Measurements from ENCODE around the gene CIC.

CIC gene

DNA sequence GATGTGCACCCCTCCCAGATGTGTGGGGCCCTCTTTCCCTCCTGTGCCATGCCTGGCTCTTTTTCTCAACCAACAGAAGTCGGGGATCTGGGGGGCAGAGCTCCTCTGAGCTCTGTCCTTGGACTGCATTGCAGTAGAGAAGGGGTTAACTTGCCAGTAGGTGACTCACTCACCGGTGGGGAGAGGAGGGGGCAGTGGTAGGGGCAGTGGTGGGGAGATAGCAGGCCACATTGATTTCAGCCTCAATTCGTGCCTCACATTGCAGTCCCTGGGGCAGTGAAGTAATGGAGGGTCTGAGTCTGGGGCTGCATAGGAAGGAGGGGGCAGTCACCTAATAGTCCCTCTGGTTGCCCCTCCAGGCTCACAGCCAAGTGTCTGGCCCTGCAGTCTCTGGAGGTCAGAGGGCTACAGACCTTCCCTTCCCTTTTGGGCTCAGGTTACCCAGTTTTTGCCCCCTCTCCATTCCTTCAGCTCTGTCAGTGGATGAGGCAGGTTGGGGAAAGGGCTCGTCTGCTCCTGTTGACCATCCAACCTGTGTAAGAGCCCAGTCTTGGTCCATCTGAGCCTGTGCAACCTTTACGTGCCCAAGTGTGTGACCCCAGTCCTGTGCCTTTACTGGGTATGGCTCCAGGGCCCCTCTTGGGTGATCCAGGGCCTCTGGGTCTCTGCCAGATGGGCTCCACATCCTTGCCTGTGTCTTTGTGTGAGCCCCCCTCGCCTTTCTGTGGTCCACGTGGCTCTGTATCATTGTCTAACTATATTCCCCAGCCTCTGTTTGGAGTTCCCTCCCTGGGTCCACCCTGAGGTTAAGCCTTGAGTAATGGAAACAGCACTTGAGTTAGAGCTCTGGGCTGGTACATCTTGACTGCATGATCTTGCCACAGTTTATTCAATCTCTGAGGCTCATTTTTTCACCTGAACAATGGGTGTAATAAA, 13.0 kb downstream of the CIC start:
- peak overlapping the region; percentile 41 to 76 for H3K4me3 ChIP-seq (replicated peaks in 1 of 2; ENCODE audit: low read depth in 2 of 2, low read length in 2 of 2)
- no peak for TF ChIP-seq CTCF (IDR thresholded peaks at IDR 0.05; ENCODE audit: low read depth, low read length)
- peak; percentile 28 to 68 for DNase-seq (ENCODE audit: low read depth in 2 of 2)

GRCh38 chr19:42282819-42283187, 13.8 kb downstream of the CIC start:
- H3K4me3 ChIP-seq (replicated peaks in 1 of 2; ENCODE audit: low read depth in 2 of 2, low read length in 2 of 2): peak overlapping the region in 1 of 2 donors; percentile 46
- DNase-seq (ENCODE audit: low read depth in 2 of 2): no peak

DNA sequence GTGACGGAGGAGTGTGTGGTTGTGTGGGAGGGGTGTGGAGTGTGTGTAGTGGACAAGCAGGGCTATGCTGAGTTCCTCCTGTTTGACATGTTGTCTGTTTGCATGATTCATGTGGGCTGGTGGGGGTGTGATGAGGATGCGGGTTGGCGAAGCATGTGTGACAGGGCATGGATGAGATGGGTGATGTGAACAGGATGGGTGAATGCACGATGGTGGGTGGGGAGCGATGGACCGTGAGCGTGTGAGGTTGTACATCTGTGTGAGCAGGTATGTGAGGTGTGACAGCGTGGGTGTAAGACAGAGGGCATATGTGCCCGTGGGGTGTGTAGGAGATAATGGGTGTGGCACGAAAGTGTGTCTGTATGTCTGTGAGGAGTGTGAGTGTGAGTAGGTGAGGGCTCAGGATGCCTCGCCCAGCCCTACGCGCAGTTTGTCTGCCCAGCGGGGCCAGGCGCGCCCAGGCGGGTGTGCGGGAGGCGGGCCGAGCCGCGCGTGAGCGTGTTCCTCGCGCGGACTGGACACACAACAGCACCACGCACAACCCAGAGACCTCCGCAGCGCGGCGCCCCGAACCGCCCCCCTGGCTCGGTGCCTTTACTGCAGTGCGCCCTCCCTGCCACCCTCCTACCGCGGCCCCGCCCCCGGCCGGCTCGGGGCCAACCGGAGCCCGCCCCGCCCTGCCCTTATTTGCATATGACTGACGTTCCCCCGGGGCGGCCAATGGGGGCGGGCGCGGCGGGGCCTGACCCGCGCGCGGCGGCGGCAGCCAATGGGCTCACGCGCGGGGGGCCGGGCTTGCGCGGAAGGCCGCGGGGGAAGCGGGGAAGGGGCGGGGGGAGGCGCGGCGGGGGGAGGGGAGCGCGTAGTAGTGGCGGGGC, 14.4 kb downstream of the CIC start:
- H3K4me3 ChIP-seq (replicated peaks in 1 of 2; ENCODE audit: low read depth in 2 of 2, low read length in 2 of 2): peak overlapping the region in 1 of 2 donors; percentile 48
- DNase-seq (ENCODE audit: low read depth in 2 of 2): peak; percentile 90 to 97
- no peak for TF ChIP-seq CTCF (IDR thresholded peaks at IDR 0.05; ENCODE audit: low read depth, low read length)

More at GRCh38 chr19:42282819-42283187, 13.8 kb downstream of the CIC start:
- no peak for TF ChIP-seq CTCF (IDR thresholded peaks at IDR 0.05; ENCODE audit: low read depth, low read length)

DNA sequence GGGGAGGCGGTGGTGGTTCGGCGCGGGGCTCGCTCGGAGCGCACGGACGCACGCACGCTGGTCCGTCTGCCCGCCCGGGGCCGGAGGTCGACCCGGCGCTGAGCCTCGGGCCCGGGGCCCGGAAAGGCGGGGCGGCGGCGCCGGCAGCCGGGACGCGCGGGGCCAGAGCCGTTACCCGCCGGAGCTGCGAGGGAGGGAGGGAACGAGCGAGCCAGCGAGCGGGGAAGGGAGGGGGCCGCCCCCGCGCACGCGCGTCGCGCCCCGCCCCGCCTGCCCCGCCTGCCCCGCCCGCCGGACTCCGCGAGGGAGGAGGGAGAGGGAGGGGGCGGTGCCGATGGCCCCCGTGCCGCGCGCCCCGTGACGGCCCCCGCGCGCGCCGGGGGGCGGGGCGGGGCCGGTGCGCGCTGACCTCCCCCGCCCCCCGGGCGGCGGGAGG, 15.0 kb downstream of the CIC start:
- H3K4me3 ChIP-seq (replicated peaks in 1 of 2; ENCODE audit: low read depth in 2 of 2, low read length in 2 of 2): peak overlapping the region in 1 of 2 donors; percentile 63
- peak; percentile 67 to 90 for DNase-seq (ENCODE audit: low read depth in 2 of 2)
- TF ChIP-seq CTCF (IDR thresholded peaks at IDR 0.05; ENCODE audit: low read depth, low read length): no peak

DNA sequence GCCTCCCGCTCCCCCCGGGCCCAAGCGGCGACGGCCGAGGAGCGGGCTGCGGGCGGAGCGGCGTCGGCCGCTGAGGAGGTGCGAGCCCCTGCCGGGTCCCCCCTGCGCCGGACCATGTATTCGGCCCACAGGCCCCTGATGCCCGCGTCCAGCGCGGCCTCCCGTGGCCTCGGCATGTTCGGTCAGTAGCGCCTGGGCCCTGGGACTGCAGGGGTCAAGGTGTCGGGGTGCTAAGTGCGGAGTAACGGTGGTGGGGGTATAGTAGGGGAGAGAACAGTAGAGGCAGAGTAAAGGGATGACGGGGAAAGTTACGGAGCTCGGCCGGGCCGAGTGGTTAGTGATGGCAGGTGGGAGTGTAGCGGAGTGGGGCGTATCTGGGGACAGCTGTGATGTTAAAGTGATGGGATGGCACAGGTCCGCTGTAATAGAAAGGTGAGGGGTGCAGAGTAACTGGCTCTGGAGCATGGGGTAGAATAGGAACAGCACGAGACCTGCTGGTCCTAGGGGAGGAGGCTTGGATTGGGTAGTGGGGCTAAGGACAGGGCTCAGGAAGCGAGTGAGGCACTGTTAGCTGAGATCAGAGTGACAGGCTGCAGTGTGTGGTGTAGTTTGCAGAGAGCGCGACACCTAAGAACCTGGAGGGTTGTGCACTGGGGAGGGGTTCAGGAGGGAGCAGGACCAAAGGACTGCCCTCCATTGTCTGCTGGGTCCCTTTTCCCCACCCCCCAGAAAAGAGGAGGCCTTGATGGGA, 15.7 kb downstream of the CIC start:
- peak overlapping the region; percentile 63 to 76 for H3K4me3 ChIP-seq (replicated peaks in 1 of 2; ENCODE audit: low read depth in 2 of 2, low read length in 2 of 2)
- no peak for TF ChIP-seq CTCF (IDR thresholded peaks at IDR 0.05; ENCODE audit: low read depth, low read length)
- DNase-seq (ENCODE audit: low read depth in 2 of 2): no peak

DNA sequence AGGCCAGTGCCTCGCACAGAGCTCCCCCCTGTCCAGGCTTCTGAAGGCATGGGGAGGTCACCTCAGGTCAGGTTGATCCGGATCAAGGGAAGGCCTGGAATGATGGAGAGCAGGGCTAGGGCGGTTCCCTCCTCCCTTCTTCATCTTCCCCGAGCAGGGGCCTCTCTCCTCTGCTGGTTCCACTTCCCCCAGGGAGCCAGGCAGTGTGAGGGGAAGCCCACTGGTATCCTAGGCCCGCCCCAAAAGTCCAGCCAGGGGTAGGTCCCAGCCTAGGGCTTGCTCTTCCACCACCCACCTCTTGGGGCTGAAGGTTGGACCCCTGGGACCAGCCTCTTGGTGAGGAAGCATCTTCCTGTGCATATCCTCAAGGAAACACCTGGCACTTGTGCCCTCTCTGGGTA, 16.5 kb downstream of the CIC start:
- no peak for DNase-seq (ENCODE audit: low read depth in 2 of 2)
- peak overlapping the region in 1 of 2 donors; percentile 76 for H3K4me3 ChIP-seq (replicated peaks in 1 of 2; ENCODE audit: low read depth in 2 of 2, low read length in 2 of 2)
- no peak for TF ChIP-seq CTCF (IDR thresholded peaks at IDR 0.05; ENCODE audit: low read depth, low read length)
